ENCODE data around the gene ABCA9.
"Not testable (repeated sequence)": the region's sequence is repeated elsewhere in the genome, so short reads cannot be mapped to it uniquely, and the experiment has no call there.

ABCA9 gene

DNA sequence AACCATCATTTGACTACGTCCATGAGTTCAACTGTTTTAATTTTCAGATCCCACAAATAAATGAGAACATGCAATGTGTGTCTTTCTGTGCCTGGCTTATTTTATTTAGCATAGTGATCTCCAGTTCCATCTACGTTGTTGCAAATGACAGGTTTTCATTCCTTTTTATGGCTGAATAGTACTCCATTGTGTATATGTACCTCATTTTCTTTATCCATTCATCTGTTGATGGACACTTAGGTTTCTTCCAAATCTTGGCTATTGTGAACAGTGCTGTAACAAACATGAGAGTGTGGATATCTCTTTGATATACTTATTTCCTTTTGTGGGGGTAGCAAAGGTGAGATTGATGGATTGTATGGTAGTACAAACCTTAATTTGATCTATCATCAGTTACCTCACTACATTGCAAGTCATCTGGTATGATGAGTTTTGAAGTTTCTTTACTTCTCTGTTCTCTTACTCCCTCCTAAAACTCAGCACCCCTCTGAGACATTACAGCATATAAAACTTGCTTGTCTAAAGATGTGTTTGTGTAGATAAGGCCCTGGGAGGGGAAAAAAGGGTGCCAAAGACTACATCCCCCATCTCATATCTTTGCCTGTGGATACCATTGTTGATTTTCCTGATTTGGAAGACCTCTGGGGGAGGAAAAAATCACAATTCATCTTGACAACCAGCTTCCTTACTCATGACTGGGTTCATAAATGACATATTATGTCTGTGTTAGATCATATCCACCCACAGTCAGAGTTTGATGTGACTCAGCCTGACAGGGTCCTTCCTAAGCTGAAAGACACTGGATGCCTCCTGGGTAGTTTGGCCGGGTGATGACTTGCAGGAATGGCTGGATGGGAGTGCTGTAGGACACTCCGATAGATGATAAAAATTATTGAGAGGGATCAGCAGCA is 47.6 kb downstream of the ABCA9 start:
- TF ChIP-seq, protein P1, sequence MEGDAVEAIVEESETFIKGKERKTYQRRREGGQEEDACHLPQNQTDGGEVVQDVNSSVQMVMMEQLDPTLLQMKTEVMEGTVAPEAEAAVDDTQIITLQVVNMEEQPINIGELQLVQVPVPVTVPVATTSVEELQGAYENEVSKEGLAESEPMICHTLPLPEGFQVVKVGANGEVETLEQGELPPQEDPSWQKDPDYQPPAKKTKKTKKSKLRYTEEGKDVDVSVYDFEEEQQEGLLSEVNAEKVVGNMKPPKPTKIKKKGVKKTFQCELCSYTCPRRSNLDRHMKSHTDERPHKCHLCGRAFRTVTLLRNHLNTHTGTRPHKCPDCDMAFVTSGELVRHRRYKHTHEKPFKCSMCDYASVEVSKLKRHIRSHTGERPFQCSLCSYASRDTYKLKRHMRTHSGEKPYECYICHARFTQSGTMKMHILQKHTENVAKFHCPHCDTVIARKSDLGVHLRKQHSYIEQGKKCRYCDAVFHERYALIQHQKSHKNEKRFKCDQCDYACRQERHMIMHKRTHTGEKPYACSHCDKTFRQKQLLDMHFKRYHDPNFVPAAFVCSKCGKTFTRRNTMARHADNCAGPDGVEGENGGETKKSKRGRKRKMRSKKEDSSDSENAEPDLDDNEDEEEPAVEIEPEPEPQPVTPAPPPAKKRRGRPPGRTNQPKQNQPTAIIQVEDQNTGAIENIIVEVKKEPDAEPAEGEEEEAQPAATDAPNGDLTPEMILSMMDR (IDR thresholded peaks at IDR 0.05) = no peak
- Histone ChIP-seq H3K27me3 (no peaks in the 10 kb centered on the region), H3K4me3 (no peak overlapping the region), H3K4me1 (no peaks in the 10 kb centered on the region), H3K36me3 (peaks cover 0 to 13% (median 0%) of the 10 kb centered on the region in 3 donors), H3K27ac (no peak overlapping the region), H3K9me3 (no peaks in the 10 kb centered on the region)
- no peak for DNase-seq
- intact Hi-C loops (cut with DNase I; ENCODE audit: low total_unique reads) = no loop called here

DNA sequence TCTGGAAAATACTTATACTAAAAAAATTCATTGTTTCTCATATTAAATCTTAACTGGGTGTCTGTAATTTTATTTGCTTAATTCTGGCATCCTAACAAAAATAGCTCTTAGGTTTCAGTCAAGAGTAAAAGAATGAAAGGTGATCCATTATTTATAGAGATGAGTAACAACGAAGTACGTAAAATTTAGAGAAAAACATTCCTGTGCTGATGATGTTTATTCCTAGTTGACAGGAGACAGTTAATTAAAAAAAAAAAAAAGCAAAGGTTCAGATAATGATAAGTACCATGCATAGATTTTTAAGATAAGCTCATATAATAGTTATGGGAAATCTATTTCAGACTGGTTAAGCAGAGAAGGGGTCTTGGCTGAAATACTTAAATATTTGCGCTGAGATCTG is 50.8 kb downstream of the ABCA9 start:
- H3K36me3 ChIP-seq = peaks cover 0 to 12% (median 0%) of the 10 kb centered on the region in 3 donors
- no peak overlapping the region for H3K4me3 ChIP-seq
- intact Hi-C loops (cut with DNase I; ENCODE audit: low total_unique reads) = no loop called here
- DNase-seq = no peak
- no peaks in the 10 kb centered on the region for H3K27me3 ChIP-seq
- TF ChIP-seq, protein P1 (IDR thresholded peaks at IDR 0.05) = no peak
- H3K4me1 ChIP-seq = no peaks in the 10 kb centered on the region
- H3K9me3 ChIP-seq = no peaks in the 10 kb centered on the region
- H3K27ac ChIP-seq = no peak overlapping the region

DNA sequence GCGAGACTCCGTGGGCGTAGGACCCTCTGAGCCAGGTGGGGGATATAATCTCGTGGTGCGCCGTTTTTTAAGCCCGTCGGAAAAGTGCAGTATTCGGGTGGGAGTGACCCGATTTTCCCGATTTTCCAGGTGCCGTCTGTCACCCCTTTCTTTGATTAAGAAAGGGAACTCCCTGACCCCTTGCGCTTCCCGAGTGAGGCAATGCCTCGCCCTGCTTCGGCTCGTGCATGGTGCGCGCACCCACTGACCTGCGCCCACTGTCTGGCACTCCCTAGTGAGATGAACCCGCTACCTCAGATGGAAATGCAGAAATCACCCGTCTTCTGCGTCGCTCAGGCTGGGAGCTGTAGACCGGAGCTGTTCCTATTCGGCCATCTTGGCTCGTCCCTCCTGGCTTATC is 56.0 kb downstream of the ABCA9 start:
- H3K27ac ChIP-seq; H3K9me3 ChIP-seq; DNase-seq; H3K27me3 ChIP-seq; H3K4me3 ChIP-seq; intact Hi-C loops (cut with DNase I; ENCODE audit: low total_unique reads); H3K4me1 ChIP-seq; H3K36me3 ChIP-seq: not testable (repeated sequence)

DNA sequence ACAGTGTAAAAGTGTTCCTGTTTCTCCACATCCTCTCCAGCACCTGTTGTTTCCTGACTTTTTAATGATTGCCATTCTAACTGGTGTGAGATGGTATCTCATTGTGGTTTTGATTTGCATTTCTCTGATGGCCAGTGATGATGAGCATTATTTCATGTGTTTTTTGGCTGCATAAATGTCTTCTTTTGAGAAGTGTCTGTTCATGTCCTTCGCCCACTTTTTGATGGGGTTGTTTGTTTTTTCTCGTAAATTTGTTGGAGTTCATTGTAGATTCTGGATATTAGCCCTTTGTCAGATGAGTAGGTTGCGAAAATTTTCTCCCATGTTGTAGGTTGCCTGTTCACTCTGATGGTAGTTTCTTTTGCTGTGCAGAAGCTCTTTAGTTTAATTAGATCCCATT is 61.0 kb downstream of the ABCA9 start:
- H3K27ac ChIP-seq; DNase-seq; H3K9me3 ChIP-seq; H3K36me3 ChIP-seq; H3K4me1 ChIP-seq; H3K27me3 ChIP-seq; intact Hi-C loops (cut with DNase I; ENCODE audit: low total_unique reads); H3K4me3 ChIP-seq: not testable (repeated sequence)

DNA sequence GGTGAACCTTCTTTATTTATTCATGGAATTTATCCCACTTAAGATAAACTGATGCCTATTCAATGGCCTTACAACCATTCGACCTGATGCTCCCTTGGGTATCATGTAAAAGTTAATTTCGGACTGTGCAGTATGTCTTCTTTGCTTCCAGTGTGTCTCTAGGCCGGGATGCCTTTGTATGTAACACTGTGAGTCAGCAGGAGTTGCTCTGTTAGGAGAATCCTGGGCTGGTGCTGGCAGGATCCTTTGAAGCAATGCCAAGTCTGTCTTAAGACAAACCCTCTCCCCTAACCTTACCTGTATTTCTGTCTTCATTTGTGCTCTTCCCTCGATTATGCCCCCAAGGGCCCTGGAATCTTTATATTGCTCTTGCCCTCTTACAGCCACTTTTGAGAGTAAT is 67.6 kb downstream of the ABCA9 start:
- no peaks in the 10 kb centered on the region for H3K4me1 ChIP-seq
- H3K36me3 ChIP-seq = no peaks in the 10 kb centered on the region
- H3K4me3 ChIP-seq = no peak overlapping the region
- TF ChIP-seq, protein P1 (IDR thresholded peaks at IDR 0.05) = no peak
- no peaks in the 10 kb centered on the region for H3K27me3 ChIP-seq
- intact Hi-C loops (cut with DNase I; ENCODE audit: low total_unique reads) = no loop called here
- DNase-seq = no peak
- no peaks in the 10 kb centered on the region for H3K9me3 ChIP-seq
- no peak overlapping the region for H3K27ac ChIP-seq

DNA sequence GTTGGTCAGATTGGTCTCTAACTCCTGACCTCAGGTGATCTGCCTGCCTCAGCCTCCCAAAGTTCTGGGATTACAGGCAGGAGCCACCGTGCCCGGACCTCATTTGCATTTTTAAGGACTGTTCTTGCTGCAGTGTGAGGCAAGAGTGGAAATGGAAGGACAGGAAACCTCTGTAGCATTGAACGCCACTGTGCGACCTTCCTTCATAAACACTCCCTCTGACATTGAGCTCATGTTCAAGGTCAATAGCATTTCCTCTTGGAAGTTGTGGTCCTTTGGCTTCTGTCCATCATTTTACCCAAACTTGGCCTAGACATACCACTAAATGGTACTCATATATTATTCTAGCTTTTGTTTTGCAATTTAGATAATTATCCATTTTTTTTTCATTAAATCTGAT is 72.8 kb downstream of the ABCA9 start:
- no peak for DNase-seq
- H3K4me1 ChIP-seq = no peaks in the 10 kb centered on the region
- no peak overlapping the region for H3K4me3 ChIP-seq
- TF ChIP-seq, protein P1 (IDR thresholded peaks at IDR 0.05) = no peak
- H3K9me3 ChIP-seq = no peaks in the 10 kb centered on the region
- H3K36me3 ChIP-seq = no peaks in the 10 kb centered on the region
- intact Hi-C loops (cut with DNase I; ENCODE audit: low total_unique reads) = no loop called here
- no peaks in the 10 kb centered on the region for H3K27me3 ChIP-seq
- H3K27ac ChIP-seq = no peak overlapping the region

Data from tibial artery (tissue), 4 donors.